Measurements from ENCODE around the gene TNRC6B. TPM values are rescaled to one million over a fixed set of nuclear protein-coding genes. Genes with fewer than 3 reads are reported as not detected.

Gene TNRC6B
- total and polyA plus RNA-seq, 2 of the 13 experiments (the other 11 are each of a cell fraction or from before 2014, with no cell fraction given): 8.9 to 13.2 TPM

- H3K4me3 ChIP-seq (replicated peaks in 1 of 3; ENCODE audit: insufficient read depth in 1 of 3, low read depth in 2 of 3, low read length in 3 of 3): no peak overlapping the region
- no peak overlapping the region for H2AFZ ChIP-seq (ENCODE audit: low read length)
- no peak for TF ChIP-seq ZNF547 (CRISPR knock-in tag; IDR thresholded peaks at IDR 0.05)
- TF ChIP-seq, protein P1, sequence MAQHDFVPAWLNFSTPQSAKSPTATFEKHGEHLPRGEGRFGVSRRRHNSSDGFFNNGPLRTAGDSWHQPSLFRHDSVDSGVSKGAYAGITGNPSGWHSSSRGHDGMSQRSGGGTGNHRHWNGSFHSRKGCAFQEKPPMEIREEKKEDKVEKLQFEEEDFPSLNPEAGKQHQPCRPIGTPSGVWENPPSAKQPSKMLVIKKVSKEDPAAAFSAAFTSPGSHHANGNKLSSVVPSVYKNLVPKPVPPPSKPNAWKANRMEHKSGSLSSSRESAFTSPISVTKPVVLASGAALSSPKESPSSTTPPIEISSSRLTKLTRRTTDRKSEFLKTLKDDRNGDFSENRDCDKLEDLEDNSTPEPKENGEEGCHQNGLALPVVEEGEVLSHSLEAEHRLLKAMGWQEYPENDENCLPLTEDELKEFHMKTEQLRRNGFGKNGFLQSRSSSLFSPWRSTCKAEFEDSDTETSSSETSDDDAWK (CRISPR knock-in tag; IDR thresholded peaks at IDR 0.05): no peak
- no peak for TF ChIP-seq SSRP1 (CRISPR knock-in tag; IDR thresholded peaks at IDR 0.05)
- TF ChIP-seq E2F1 (CRISPR knock-in tag; IDR thresholded peaks at IDR 0.05): no peak
- WGBS (ENCODE audit: low lambda C conversion rate): 95% methylated on average over 7 of the region's 7 CpGs
- no peak overlapping the region for H3K27ac ChIP-seq (ENCODE audit: extremely low read length, insufficient read depth, low read length)
- CTCF ChIA-PET (ENCODE audit: low intra/inter-chr PET ratio, low total read pairs): no interaction called here
- peaks cover 19% of the 10 kb centered on the region for H4K20me1 ChIP-seq (ENCODE audit: insufficient read depth, low read length)
- H3K27me3 ChIP-seq (ENCODE audit: control insufficient read depth in 1 of 2, insufficient read depth in 2 of 2, low read length in 2 of 2): no peaks in the 10 kb centered on the region
- no peak overlapping the region for H3K4me2 ChIP-seq (ENCODE audit: low read depth, low read length)
- ATAC-seq: no peak
- H3K9ac ChIP-seq (ENCODE audit: insufficient read depth, low read depth, low read length): no peak overlapping the region
- H3K9me3 ChIP-seq (ENCODE audit: low read length): no peaks in the 10 kb centered on the region
- peaks cover 15% of the 10 kb centered on the region for H3K4me1 ChIP-seq (ENCODE audit: insufficient read depth, low read length)
- POLR2A ChIA-PET: interaction anchor here (0.7 to 1.2 kb wide), 2 partner anchors 22 to 157 kb away, joined by 3 to 4 read pairs; no protein-coding TSS in a partner anchor
- no peak for FAIRE-seq
- intact Hi-C loops (cut with micrococcal nuclease; ENCODE audit: unreplicated experiment): no loop called here
- H3K79me2 ChIP-seq (ENCODE audit: insufficient read depth, low read length): peaks cover 77% of the 10 kb centered on the region
- in situ Hi-C loops (cut with HindIII; ENCODE audit: extremely low pct_ligation_motif_present, low pct_unique_long_range_greater_than_20kb): no loop called here
- BruUV-seq (replicated peaks): no TSS peak
- H3K36me3 ChIP-seq (replicated peaks in 1 of 2; ENCODE audit: control insufficient read depth in 1 of 2, insufficient read depth in 2 of 2, low read length in 2 of 2): peaks cover 1 to 7% of the 10 kb centered on the region in 2 experiments; a peak in 3 of 5 replicates
- DNase-seq (ENCODE audit: low spot score): no peak
Observed at GRCh38 chr22:40200795-40201530, 23.2 kb downstream of the TNRC6B start.
